Liver (tissue), 3 donors: ENCODE data around the gene APP.

Source experiments
- EGR1 ChIP-seq, 2 donors: IDR thresholded peaks; 2 replicates each; pipeline ENCODE4 v1.6.1; 2016 to 2018; ENCODE audit warnings: antibody characterized with exemption in 2 of 2, low read depth in 2 of 2
- GABPA ChIP-seq, 2 donors: IDR thresholded peaks in 1 of 2; conservative IDR thresholded peaks in 1 of 2; 2 replicates each; pipeline ENCODE4 v1.6.1; 2016; ENCODE audit warnings: antibody characterized with exemption in 2 of 2, mild to moderate bottlenecking in 1 of 2, moderate library complexity in 1 of 2
- JUND ChIP-seq, 2 donors: IDR thresholded peaks; 2 replicates each; pipeline ENCODE4 v1.6.1; 2016; ENCODE audit warnings: antibody characterized with exemption in 2 of 2
- RAD21 ChIP-seq, 2 donors: IDR thresholded peaks; 2 replicates each; pipeline ENCODE4 v1.6.1; 2016; ENCODE audit warnings: antibody characterized with exemption in 2 of 2, mild to moderate bottlenecking in 2 of 2
- REST ChIP-seq: IDR thresholded peaks from 2 replicates; pipeline ENCODE4 v1.6.1; 2016; ENCODE audit warnings: antibody characterized with exemption, mild to moderate bottlenecking
- RXRA ChIP-seq, 2 donors: IDR thresholded peaks; 2 replicates each; pipeline ENCODE4 v1.6.1; 2017 to 2018; ENCODE audit warnings: antibody characterized with exemption in 2 of 2, mild to moderate bottlenecking in 1 of 2
- SP1 ChIP-seq: IDR thresholded peaks from 2 replicates; pipeline ENCODE4 v1.6.1; 2018; ENCODE audit warnings: antibody characterized with exemption, mild to moderate bottlenecking
- TAF1 ChIP-seq: conservative IDR thresholded peaks from 2 replicates; pipeline ENCODE4 v1.6.1; 2016; ENCODE audit warnings: antibody characterized with exemption, mild to moderate bottlenecking
- YY1 ChIP-seq: IDR thresholded peaks from 2 replicates; pipeline ENCODE4 v1.6.1; 2016; ENCODE audit warnings: antibody characterized with exemption, mild to moderate bottlenecking
- TF ChIP-seq, protein P1 (sequence below): fragments of 150-350 bp; IDR thresholded peaks from 2 replicates; pipeline ENCODE4 v1.5.1; 2017; ENCODE audit warnings: improper control_type of control experiment, low read depth, low read length; ENCODE audit not compliant: missing input control
- TF ChIP-seq, protein P2 (sequence below): IDR thresholded peaks from 2 replicates; pipeline ENCODE4 v1.6.1; 2016; ENCODE audit warnings: antibody characterized with exemption
- TF ChIP-seq, protein P3 (sequence below): IDR thresholded peaks from 2 replicates; pipeline ENCODE4 v1.6.1; 2016; ENCODE audit warnings: antibody characterized with exemption
- donor health status: healthy.
- donor health status: healthy.

DNA sequence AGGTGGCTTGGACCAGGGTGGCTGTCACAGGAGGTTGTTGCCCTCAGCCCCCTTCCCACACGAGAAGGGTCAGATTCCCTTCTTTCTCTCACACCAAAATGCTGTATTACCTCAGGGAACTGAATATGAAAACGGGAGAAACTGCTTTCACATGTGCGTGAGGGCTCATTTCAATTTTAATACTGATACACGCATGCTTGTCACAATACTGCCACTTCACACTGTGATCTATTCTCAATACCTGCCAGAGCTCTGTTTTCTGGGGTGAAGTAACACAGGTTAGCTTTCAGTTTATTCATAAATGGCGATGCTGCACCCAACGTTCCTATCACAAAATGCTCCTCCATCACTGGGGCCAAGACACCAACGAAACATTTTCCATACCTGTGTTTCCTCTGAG is 181.8 kb downstream of the APP start:
- TF ChIP-seq, protein P1, sequence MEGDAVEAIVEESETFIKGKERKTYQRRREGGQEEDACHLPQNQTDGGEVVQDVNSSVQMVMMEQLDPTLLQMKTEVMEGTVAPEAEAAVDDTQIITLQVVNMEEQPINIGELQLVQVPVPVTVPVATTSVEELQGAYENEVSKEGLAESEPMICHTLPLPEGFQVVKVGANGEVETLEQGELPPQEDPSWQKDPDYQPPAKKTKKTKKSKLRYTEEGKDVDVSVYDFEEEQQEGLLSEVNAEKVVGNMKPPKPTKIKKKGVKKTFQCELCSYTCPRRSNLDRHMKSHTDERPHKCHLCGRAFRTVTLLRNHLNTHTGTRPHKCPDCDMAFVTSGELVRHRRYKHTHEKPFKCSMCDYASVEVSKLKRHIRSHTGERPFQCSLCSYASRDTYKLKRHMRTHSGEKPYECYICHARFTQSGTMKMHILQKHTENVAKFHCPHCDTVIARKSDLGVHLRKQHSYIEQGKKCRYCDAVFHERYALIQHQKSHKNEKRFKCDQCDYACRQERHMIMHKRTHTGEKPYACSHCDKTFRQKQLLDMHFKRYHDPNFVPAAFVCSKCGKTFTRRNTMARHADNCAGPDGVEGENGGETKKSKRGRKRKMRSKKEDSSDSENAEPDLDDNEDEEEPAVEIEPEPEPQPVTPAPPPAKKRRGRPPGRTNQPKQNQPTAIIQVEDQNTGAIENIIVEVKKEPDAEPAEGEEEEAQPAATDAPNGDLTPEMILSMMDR, result no peak
- TF ChIP-seq TAF1 (no peak), RAD21 (IDR thresholded peaks at IDR 0.05) (no peak), GABPA (IDR thresholded peaks at IDR 0.05 in 1 of 2, conservative IDR thresholded peaks at IDR 0.05 in 1 of 2) (no peak), RXRA (IDR thresholded peaks at IDR 0.05) (no peak), REST (no peak), JUND (IDR thresholded peaks at IDR 0.05) (no peak), YY1 (no peak), SP1 (no peak), EGR1 (IDR thresholded peaks at IDR 0.05; ENCODE audit: low read depth in 2 of 2) (no peak)
- TF ChIP-seq, protein P2, sequence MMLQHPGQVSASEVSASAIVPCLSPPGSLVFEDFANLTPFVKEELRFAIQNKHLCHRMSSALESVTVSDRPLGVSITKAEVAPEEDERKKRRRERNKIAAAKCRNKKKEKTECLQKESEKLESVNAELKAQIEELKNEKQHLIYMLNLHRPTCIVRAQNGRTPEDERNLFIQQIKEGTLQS, result no peak
- TF ChIP-seq, protein P3, sequence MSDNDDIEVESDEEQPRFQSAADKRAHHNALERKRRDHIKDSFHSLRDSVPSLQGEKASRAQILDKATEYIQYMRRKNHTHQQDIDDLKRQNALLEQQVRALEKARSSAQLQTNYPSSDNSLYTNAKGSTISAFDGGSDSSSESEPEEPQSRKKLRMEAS, result no peak
